Posterior vena cava (tissue), 2 donors: Measurements from ENCODE around the gene NME1. TPM values are rescaled to one million over a fixed set of nuclear protein-coding genes. Genes with fewer than 3 reads are reported as not detected.
"Not testable (repeated sequence)": the region's sequence is repeated elsewhere in the genome, so short reads cannot be mapped to it uniquely, and the experiment has no call there.

Experiments used
- DNase-seq: peaks from one replicate; pipeline ENCODE4 v3.0.0-alpha.2; 2020; ENCODE audit warnings: low spot score
- intact Hi-C, 2 donors: fragments of 100-400 bp; cut with DNase I; formaldehyde crosslinking; loops; one replicate each; pipeline versions ENCODE4 v1.14.1 to v1.14.2; 2022 to 2023
- long read RNA-seq, 2 donors: library from polyadenylated mRNA; unstranded; transcript quantifications; one replicate each; pipeline ENCODE4 v2.0.0, GENCODE V29; 2020 to 2021
- total RNA-seq, 2 donors: library from RNA; stranded (reverse); fragmentation: NEBNext Ultra II Directional; extraction: Animal tissue kit (Norgen Biotek cat#: 25700); gene quantifications; one replicate each; pipeline ENCODE4 v1.2.1, GENCODE V29; 2021
- donor health status: DM: yes; HTN: yes; CAD: no.
- donor health status: DM: yes; HTN: yes; CAD: no.

The NME1 gene
- total RNA-seq: 10 to 100 TPM; 48.8 to 61.3 TPM
- long read RNA-seq, donor 1, transcript NME1-203 (5 exons, 940 nt): major isoform, 9 of 10 reads
- long read RNA-seq, donor 1, partial matches to known transcripts: 0 of 10 reads
- long read RNA-seq, donor 1, other reads (novel, unspliced or antisense): 1 of 10 reads
- long read RNA-seq, donor 2, transcript NME1-203 (5 exons, 940 nt): major isoform, 51 of 64 reads
- long read RNA-seq, donor 2, partial matches to known transcripts: 11 of 64 reads
- long read RNA-seq, donor 2, other reads (novel, unspliced or antisense): 2 of 64 reads

DNA sequence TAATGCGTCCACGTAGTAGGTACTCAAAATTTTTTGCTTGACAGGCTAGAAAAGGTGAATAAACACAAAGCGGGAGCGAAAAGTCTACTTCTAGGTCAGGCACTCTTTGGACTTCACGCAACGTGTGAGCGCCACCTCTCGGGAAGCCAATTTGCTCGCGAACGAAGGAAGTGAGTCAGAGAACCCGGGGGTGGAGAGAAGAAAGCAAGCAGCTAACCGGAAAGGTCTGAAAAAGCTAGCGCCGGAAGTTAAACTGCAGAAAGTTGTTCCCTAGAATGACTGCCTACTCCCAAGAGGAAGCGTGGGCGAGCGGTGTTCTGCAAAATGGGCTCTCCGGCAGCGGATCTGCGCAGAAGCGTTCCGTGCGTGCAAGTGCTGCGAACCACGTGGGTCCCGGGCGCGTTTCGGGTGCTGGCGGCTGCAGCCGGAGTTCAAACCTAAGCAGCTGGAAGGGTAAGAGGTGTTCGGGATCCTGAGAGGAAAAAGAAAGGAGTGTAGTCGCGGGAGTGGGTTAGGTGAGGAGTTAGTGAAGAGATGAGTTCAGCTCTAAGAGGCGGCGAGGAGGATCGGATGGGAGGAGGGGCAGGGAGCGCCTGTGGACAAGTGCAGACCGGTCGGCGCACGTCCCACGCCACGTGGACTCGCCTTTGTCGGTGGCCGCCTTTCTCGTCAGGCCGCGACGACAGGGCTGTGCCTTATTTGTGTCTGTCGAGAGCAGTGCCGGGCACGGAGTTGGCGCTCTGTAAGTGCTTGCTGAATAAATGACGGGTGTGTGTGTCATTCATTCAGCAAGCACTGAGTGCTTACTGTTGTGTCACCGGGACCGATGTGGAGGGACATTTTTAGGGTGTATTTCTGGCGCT, at the start of gene NME1:
Gene NME1, plus strand, starts transcription at position 350 of the 863 bp plus-strand sequence. CDS start 2,096 bp downstream, outside the sequence.
- peak; percentile 98 for DNase-seq
- intact Hi-C loops: loop anchor here (5.0 to 10.0 kb wide), 2 partner anchors 149 to 266 kb away; no protein-coding TSS in a partner anchor

- intact Hi-C loops: no loop called here
- DNase-seq: no peak
Observed at GRCh38 chr17:51107778-51108177, 45.6 kb upstream of the NME1 start.

DNA sequence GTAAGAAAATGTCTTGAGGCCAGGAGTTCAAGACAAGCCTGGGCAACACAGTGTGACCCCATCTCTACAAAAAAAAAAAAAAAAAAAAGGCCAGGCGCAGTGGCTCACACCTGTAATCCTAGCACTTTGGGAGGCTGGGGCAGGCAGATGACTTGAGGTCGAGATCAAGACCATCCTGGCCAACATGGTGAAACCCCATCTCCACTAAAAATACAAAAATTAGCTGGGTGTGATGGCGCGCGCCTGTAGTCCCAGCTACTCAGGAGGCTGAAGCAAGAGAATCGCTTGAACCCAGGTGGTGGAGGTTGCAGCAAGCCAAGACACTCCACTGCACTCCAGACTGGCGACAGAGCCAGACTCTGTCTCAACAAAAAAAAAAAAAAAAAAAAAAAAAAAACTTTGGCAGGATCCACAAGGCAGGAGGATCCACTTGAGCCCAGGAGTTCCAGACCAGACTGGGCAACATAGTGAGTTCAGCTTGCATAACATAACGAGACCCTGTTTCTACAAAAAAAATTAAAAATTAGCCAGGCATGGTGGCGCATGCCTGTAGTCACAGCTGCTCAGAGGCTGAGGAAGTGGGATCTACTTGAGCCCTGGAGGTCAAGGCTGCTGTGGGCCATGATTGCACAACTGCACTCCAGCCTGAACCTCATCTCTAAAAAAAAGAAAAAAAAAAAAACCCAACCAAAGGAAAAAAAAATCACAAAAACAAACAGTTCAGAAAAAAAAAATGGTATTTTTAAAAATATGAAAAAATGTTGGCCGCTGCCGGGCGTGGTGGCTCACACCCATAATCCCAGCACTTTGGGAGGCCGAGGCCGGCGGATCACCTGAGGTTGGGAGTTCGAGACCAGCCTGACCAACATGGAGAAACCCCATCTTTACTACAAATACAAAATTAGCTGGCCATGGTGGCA, 40.8 kb upstream of the NME1 start:
- intact Hi-C loops: not testable (repeated sequence)
- DNase-seq: peak; percentile 86

- intact Hi-C loops: no loop called here
- no peak for DNase-seq
Observed at GRCh38 chr17:51115179-51115578, 38.2 kb upstream of the NME1 start.

DNA sequence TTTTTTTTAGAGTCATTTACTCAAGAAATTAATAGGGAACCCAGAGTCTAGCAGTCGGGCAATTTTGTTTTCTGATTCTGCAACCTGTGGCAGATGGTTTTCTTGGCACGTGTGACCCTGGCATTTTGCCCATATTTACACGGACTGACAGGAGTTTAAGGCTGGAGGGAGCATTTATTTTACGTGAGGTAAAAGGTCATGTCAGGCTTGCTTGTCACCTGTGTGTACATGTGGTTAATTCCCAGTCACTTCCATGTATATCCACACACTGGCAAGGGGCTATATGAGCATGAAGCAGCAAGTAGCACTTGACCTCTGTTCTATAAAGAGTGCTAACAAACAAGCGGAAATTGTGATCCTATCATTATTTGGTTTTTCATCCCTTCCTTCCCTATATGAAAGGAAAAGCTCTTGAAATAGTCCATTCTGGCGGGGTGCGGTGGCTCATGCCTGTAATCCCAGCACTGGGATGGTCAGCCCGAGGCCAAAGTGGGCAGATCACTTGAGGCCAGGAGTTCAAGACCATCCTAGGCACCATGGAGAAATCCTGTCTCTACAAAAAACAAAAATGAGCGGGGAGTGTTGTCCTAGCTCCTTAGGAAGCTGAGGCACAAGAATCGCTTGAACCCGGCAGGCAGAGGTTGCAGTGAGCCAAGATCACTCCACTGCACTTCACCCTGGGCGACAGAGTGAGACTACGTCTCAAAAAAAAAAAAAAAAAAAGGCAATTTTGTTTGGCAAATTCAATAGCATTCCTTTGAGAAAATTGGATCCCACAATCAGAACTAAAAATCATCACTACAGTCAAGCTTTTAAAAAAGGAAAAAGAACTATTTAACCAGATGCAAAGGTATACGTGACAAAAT, 34.8 kb upstream of the NME1 start:
- no peak for DNase-seq
- intact Hi-C loops: no loop called here

- intact Hi-C loops: loop anchor here in 1 of 2 donors (10.0 kb wide), 1 partner anchor 255 kb away; the partner anchor contains the start of gene TOB1
- peak; percentile 82 for DNase-seq
Observed at GRCh38 chr17:51119415-51120356, 33.7 kb upstream of the NME1 start.

DNA sequence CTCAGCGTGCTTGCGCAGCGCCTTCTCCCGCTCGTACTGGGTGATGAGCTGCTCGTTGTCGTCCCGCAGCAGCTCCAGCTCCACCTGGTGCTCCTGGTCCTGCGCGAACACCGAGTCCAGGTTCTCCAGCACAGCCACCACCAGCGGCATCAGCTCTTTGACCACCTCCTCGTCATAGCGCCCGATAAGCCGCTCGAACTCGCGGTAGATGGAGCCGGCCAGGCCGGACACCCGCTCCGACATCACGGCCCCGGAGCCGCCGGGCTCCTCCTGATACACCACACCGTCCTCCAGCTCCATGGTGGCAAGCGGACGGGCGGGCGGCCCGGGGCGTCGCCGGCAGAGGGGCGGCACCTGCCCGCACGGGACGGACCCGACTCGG, 33.0 kb upstream of the NME1 start:
- intact Hi-C loops: loop anchor here in 1 of 2 donors (10.0 kb wide), 1 partner anchor 256 kb away; the partner anchor contains the start of gene TOB1
- DNase-seq: no peak

GRCh38 chr17:51120739-51121619, 32.4 kb upstream of the NME1 start, which contains the start of gene SPAG9:
TSS of gene SPAG9 (minus strand) at chr17:51120868. CDS start at chr17:51120656, 212 bp downstream.
- peak; percentile 99 for DNase-seq
- intact Hi-C loops: loop anchor here in 1 of 2 donors (10.0 kb wide), 1 partner anchor 256 kb away; the partner anchor contains the start of gene TOB1

DNA sequence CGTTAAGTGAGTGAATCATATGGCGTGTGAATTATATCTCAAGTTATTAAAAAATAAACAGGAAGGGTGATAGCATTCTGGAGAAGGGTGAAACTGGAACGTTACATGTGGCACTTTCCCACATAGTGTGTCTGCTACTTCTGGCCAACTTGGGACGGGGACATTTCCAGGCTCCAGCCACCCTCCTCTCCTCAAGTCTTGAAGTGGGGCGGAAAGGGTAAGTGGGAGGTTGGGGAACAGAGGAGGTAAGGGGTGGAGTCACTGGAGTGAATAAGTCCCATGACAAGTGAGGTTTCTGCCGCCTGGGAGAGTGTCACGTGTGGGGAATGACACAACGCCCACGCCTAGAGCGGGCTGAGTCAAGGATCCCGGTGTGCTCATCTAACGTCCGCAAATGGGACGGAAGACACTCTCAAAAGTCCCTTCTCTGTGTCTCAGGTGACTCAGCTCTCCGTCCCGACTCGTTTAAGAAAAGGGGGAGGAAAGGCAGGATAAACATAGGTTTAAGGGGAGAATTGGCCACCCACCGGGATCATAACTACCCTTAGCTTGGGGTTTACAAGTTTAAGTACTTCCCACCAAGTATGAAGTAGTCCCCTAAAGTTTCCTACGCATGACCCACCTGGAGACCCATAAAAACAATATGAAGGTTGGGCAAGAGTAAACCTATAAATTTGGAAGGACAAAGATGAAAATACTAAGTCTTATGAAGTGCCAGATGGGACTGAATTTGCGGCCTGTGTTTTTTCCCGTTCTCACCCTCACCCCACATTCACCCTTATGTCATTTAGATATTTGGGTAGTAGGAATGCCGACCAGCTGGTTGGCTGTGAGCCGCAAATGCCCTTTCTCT, 31.5 kb upstream of the NME1 start:
- peak; percentile 96 for DNase-seq
- intact Hi-C loops: loop anchor here in 1 of 2 donors (10.0 kb wide), 1 partner anchor 257 kb away; the partner anchor contains the start of gene TOB1

GRCh38 chr17:51122473-51123115, 30.8 kb upstream of the NME1 start:
- not testable (repeated sequence) for DNase-seq
- intact Hi-C loops: loop anchor here in 1 of 2 donors (10.0 kb wide), 1 partner anchor 258 kb away; the partner anchor contains the start of gene TOB1

- DNase-seq: no peak
- intact Hi-C loops: loop anchor here in 1 of 2 donors (10.0 kb wide), 1 partner anchor 260 kb away; the partner anchor contains the start of gene TOB1
Observed at GRCh38 chr17:51124640-51125503, 28.5 kb upstream of the NME1 start.

DNA sequence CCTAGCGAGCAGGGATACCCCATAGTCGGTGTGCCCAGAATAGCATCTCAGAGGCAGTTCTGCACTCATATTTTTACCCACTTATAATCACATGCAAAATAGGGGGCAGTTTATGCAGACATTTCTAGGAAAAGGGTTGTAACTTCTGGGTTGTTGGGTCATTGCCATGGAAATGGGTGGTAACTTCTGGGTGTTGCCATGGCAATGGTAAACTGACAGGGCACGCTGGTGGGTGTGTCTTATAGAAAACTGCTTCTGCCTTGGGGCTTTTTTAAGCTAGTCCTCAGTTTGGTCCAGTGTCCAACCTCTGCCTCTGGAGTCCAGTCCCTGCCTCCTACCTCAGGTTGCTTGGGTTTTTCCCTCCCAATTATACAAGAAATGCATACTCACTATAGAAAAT, 25.3 kb upstream of the NME1 start:
- DNase-seq: no peak
- intact Hi-C loops: loop anchor here in 1 of 2 donors (10.0 kb wide), 1 partner anchor 263 kb away; the partner anchor contains the start of gene TOB1

DNA sequence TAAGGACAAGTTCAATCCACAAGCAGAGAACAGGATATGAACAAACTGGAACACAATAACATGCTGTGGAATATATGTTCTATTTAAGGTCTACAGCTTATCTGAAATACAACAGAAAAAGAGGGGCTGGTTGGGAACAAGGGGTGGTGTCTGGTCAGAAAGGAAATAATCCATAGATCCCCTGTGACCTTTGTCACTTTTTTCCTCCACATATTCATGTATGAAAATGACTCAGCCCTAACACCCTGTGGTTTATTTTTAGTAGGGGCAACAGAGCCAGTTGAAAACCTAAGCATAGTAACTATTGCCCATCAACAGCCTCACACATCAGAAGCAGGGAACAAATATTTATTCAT, 20.4 kb upstream of the NME1 start:
- intact Hi-C loops: no loop called here
- DNase-seq: no peak

- intact Hi-C loops: no loop called here
- no peak for DNase-seq
Observed at GRCh38 chr17:51133365-51133764, 20.0 kb upstream of the NME1 start.
